MM.1S (cell line): ENCODE data around the gene HOXD9.

Experiments
- DNase-seq: peaks from one replicate; pipeline ENCODE4 v3.0.0-alpha.2; 2015
- H2AFZ ChIP-seq: fragments of 300-600 bp; sonication (generic); 2 replicates; pipeline ENCODE4 v1.6.0; 2016; ENCODE audit warnings: antibody characterized with exemption, low read length
- H3F3A ChIP-seq: fragments of 300-600 bp; sonication (generic); 2 replicates; pipeline ENCODE4 v1.6.1; 2016; ENCODE audit warnings: mild to moderate bottlenecking, antibody characterized with exemption, low read length, moderate library complexity, mixed read lengths; ENCODE audit not compliant: insufficient read depth
- H3K27ac ChIP-seq: fragments of 300-600 bp; sonication (generic); 2 replicates; pipeline ENCODE4 v1.5.1; 2016; ENCODE audit warnings: mild to moderate bottlenecking, low read length
- H3K27me3 ChIP-seq: fragments of 300-600 bp; sonication (generic); replicated peaks from 2 replicates; pipeline ENCODE4 v1.6.0; 2016; ENCODE audit warnings: low read length; ENCODE audit not compliant: insufficient read depth
- H3K36me3 ChIP-seq: fragments of 300-600 bp; sonication (generic); replicated peaks from 2 replicates; pipeline ENCODE4 v1.6.1; 2016; ENCODE audit warnings: mild to moderate bottlenecking, low read length, mixed read lengths; ENCODE audit not compliant: insufficient read depth
- H3K4me1 ChIP-seq: fragments of 300-600 bp; sonication (generic); 2 replicates; pipeline ENCODE4 v1.6.1; 2016; ENCODE audit warnings: low read length, mixed read lengths
- H3K4me2 ChIP-seq: fragments of 300-600 bp; sonication (generic); 2 replicates; pipeline ENCODE4 v1.6.0; 2016; ENCODE audit warnings: low read depth, low read length
- H3K4me3 ChIP-seq: fragments of 300-600 bp; sonication (generic); 2 replicates; pipeline ENCODE4 v1.5.1; 2016; ENCODE audit warnings: low read length, mixed read lengths
- H3K79me2 ChIP-seq: fragments of 300-600 bp; sonication (generic); 2 replicates; pipeline ENCODE4 v1.6.1; 2016; ENCODE audit warnings: mixed run types, low read length, mixed read lengths
- H3K9ac ChIP-seq: fragments of 300-600 bp; sonication (generic); 2 replicates; pipeline ENCODE4 v1.6.1; 2016; ENCODE audit warnings: low read length, mixed read lengths
- H3K9me2 ChIP-seq: fragments of 300-600 bp; sonication (generic); replicated peaks from 2 replicates; pipeline ENCODE4 v1.6.1; 2016; ENCODE audit warnings: mild to moderate bottlenecking, low read length, mixed read lengths; ENCODE audit not compliant: insufficient read depth
- H3K9me3 ChIP-seq: fragments of 300-600 bp; sonication (generic); replicated peaks from 2 replicates; pipeline ENCODE4 v1.6.1; 2016; ENCODE audit warnings: mild to moderate bottlenecking, low read length, mixed read lengths; ENCODE audit not compliant: insufficient read depth
- H4K20me1 ChIP-seq: fragments of 300-600 bp; sonication (generic); 2 replicates; pipeline ENCODE4 v1.6.1; 2016; ENCODE audit warnings: mild to moderate bottlenecking, low read length, moderate library complexity, mixed read lengths; ENCODE audit not compliant: insufficient read depth
- CTCF ChIP-seq: fragments of 300-600 bp; sonication (generic); IDR thresholded peaks from 2 replicates; pipeline ENCODE4 v1.5.1; 2016; ENCODE audit warnings: antibody characterized with exemption, low read length, mixed read lengths
- EZH2 ChIP-seq: fragments of 300-600 bp; sonication (generic); optimal IDR thresholded peaks from 2 replicates; pipeline ENCODE3; 2017; ENCODE audit warnings: low read depth, mild to moderate bottlenecking, antibody characterized with exemption, low read length, mixed read lengths
- EZH2phosphoT487 ChIP-seq: fragments of 300-600 bp; sonication (generic); IDR thresholded peaks from 2 replicates; pipeline ENCODE4 v1.6.1; 2018; ENCODE audit warnings: antibody characterized with exemption, low read length

HOXD9 gene

GRCh38 chr2:176138526-176138922, 16.0 kb downstream of the HOXD9 start:
- Histone ChIP-seq H3F3A (no peaks in the 10 kb centered on the region), H3K9me2 (no peaks in the 10 kb centered on the region), H3K4me2 (no peak overlapping the region), H2AFZ (no peak overlapping the region), H3K9ac (no peak overlapping the region), H3K36me3 (no peaks in the 10 kb centered on the region), H3K4me3 (no peak overlapping the region), H3K9me3 (no peaks in the 10 kb centered on the region), H3K79me2 (no peaks in the 10 kb centered on the region), H3K27ac (no peak overlapping the region), H3K4me1 (peaks cover 13% of the 10 kb centered on the region), H4K20me1 (no peaks in the 10 kb centered on the region), H3K27me3 (0 out of 2 replicates have a peak, but pooled peaks cover 6% of the 10 kb centered on the region)
- DNase-seq, result no peak
- TF ChIP-seq CTCF (no peak), EZH2phosphoT487 (no peak), EZH2 (no peak)

- Histone ChIP-seq H4K20me1 (no peaks in the 10 kb centered on the region), H3K4me2 (no peak overlapping the region), H3K36me3 (no peaks in the 10 kb centered on the region), H3K27ac (no peak overlapping the region), H3K9me2 (no peaks in the 10 kb centered on the region), H3K27me3 (0 out of 2 replicates have a peak, but pooled peaks cover 6% of the 10 kb centered on the region), H3K4me3 (no peak overlapping the region), H3K9me3 (no peaks in the 10 kb centered on the region), H2AFZ (no peak overlapping the region), H3K9ac (no peak overlapping the region), H3K4me1 (peaks cover 13% of the 10 kb centered on the region), H3F3A (no peaks in the 10 kb centered on the region), H3K79me2 (no peaks in the 10 kb centered on the region)
- no peak for TF ChIP-seq EZH2phosphoT487
- no peak for TF ChIP-seq EZH2
- no peak for DNase-seq
These were observed 16.6 kb downstream of the HOXD9 start for GRCh38 chr2:176138923-176139660.

GRCh38 chr2:176139661-176140512, 17.4 kb downstream of the HOXD9 start:
- no peak for TF ChIP-seq EZH2
- TF ChIP-seq CTCF, result no peak
- no peak for TF ChIP-seq EZH2phosphoT487
- Histone ChIP-seq H2AFZ (peak overlapping the region; percentile 88), H3K36me3 (no peaks in the 10 kb centered on the region), H3K4me3 (peak overlapping the region; percentile 74), H3K9me3 (no peaks in the 10 kb centered on the region), H3K27ac (no peak overlapping the region), H3K9ac (peak overlapping the region; percentile 52; the same call in 1 of the 2 replicates), H3K9me2 (no peaks in the 10 kb centered on the region), H3K79me2 (no peaks in the 10 kb centered on the region), H3K4me2 (peak overlapping the region; percentile 57), H3K4me1 (peaks cover 13% of the 10 kb centered on the region), H3F3A (no peaks in the 10 kb centered on the region), H4K20me1 (no peaks in the 10 kb centered on the region), H3K27me3 (0 out of 2 replicates have a peak, but pooled peaks cover 3% of the 10 kb centered on the region)
- no peak for DNase-seq
